GM19455 (cell line): Measurements from ENCODE around the gene LRRC14B.

Experiments used
- ATAC-seq: cut with Tn5 transposase; IDR thresholded peaks from one replicate; pipeline ENCODE4 v1.9.1; 2021; ENCODE audit not compliant: unreplicated experiment

LRRC14B gene

GRCh38 chr5:173392-174290 is 17.7 kb upstream of the LRRC14B start:
- no peak for ATAC-seq

GRCh38 chr5:174291-174600 is 17.0 kb upstream of the LRRC14B start:
- ATAC-seq = no peak

GRCh38 chr5:174876-175465 is 16.3 kb upstream of the LRRC14B start:
- ATAC-seq = no peak

- ATAC-seq = no peak
These were observed 14.9 kb upstream of the LRRC14B start for GRCh38 chr5:176296-176823.

GRCh38 chr5:178110-178509 is 13.2 kb upstream of the LRRC14B start:
- ATAC-seq = no peak

GRCh38 chr5:179401-179800 is 11.9 kb upstream of the LRRC14B start:
- ATAC-seq = no peak

DNA sequence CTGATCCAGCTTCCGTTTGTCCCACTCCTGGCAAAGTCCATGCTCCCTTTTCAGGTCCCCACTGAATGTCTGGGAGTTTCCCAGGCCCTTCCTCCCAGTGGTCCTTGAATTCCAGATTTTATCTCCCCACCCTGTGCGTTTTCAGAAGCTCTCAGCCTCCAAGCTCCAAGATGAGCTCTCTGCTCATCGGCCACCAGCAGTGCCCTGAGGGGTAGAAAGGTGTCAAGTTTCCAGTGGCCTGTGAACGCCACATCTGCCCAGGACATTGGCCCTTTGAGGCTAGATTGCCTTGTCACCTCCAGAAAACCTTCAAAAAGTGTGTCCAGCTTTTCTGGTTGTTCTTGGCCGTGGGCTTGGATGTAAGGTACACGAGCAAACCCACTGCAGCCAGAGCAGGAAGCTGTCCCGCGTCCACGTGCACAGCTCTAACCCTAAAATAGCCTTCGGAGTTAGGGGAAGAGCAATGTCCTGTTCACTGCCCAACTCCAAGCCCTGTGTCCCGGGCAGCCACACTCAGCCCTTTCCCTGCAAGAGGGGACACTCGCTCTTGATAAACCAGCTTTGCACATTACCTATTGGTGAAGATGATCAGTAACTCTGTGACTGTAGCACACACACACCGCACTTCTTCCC is 10.9 kb upstream of the LRRC14B start:
- no peak for ATAC-seq

DNA sequence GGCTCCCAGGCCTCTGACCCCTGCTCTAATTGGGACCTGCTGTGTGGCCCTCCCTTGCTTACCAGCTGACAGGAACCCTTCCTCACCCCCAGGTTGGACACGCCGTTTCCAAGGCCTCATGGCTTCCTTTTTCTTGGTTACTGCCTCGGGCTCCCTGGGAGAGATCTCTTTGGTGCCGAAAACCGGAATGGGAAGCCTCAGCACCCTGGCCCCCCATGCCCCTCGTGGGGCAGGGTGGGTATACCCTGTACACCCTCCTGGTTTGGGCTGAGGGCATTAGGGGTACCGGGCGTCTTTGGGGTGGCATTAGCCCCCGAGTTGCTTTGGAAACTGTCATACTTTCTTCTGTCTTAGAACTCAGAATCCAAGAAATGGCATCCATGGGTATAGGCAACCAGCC is 10.1 kb upstream of the LRRC14B start:
- no peak for ATAC-seq

DNA sequence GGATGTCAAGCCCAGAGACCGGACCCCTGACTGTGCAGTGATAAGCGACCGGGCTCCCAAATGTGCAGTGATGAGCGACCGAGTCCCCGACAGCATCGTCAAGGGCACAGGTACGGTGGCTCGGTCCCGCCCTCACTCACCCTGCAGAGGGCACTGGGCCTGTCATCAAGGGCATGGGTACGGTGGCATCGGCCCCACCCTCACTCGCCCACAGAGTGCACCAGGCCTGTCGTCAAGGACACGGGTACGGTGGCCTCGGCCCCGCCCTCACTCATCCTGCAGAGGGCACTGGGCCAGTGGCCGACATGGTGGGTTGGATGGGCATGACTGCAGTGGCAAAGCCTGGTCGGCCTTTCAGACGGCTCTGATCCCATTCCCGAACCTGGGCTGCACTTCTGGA is 9.7 kb upstream of the LRRC14B start:
- ATAC-seq = no peak

GRCh38 chr5:182126-182525 is 9.2 kb upstream of the LRRC14B start:
- no peak for ATAC-seq

DNA sequence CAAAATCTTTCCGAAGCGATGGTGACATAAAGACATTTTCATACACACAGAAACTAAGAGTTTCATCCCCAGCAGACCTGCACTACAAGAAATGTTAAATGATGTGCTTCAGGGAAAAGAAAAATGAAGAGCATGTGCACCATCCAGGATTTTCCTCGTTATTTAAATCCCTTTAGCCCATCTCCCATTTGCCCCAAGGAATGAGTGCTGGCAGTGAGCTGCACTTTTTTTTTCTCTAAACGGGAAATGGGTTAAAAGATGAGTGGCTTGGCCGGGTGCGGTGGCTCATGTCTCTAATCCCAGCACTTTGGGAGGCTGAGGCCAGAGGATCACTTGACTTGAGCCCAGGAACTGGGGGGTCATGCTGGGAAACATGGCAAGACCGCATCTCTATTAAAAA is 6.8 kb upstream of the LRRC14B start:
- ATAC-seq = no peak

DNA sequence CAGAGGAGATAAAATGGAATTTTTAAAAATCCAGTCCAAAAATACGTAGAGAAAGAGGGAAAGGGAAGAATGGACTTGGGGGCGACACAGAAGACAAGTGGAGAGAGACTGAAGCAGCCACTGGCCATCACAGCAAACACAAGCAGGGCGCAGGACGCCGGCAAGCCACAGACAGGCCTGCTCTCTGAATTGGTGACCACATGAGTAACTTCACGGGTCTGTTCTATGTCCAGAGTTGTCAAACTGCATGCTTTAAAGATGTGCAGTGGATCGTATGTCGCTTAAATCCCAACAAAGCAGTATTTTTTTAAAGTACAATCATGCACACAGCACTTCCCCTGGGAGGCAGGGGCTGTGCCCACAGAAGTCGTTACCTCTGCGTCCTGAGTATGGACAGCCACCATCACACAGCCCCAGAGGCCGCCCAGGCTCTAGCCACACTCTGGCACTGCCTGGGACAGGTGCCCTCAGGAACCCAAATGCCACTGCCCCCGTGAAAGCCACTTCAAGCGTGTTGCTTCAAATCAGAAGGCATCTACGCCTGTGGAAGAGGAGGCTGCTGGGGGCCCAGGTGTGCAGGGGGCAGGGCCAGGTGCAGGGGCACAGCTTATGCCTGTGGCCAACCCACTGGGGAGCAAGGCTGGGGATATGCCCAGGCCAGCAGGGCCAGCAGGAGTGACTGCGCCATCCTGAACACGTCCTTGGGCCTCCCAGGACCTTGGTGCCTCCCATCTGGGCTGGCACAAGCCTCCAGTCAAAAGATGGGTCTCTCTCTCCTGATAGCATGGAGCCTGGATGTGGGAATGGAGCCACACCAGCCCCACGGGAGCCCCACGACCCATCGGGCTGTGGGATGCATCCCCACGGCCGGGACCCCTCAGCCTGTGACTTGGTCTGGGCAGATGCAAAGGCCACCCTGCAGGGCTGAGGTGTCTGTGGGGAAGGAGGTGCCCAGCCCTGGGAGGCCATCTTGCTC is 5.9 kb upstream of the LRRC14B start:
- ATAC-seq = no peak

DNA sequence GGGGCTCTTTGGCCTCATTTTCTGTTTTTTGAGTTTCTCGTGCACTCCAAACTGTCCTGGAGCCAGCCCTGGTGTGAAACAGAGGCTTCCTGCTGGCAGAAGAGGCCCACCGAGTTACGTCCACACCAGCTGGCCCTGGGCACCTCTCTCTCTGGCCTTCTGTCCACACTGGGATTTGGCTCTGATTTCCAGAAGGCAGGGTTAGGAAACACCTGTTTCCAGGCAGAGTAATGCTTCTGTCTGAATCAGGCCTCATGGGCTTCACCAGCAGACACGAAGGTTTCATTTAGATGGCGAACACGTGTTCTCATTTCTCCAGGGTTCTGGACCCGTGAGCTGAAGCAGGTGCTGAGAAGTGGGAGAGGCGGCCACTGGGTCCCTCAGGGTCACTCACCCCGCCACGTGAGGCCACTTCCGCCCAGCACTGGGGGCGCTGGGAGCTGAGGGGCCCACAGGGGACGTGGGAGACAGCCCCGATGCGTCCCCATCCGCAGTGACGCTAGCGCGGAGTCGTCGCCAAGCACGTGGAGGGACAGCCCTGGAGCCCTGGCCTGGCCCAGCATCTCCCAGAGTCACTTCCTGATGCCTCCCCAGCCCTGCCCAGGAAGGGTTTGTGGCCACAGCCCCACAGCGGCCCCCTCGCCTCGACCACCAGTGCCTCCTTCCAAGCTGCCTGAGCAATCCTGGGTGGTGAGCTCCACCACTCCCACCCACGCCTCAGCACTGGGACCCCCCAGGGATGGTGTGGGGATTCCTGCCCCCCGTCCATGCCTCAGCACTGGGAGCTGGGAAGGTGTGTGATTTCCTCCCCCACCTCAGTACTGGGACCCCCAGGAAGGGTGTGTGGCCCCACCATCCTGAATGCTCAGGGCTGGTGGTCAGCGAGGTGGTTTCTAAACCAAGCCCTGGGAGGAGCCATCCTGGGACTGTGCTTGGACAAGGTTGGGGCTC is 4.9 kb upstream of the LRRC14B start:
- no peak for ATAC-seq

DNA sequence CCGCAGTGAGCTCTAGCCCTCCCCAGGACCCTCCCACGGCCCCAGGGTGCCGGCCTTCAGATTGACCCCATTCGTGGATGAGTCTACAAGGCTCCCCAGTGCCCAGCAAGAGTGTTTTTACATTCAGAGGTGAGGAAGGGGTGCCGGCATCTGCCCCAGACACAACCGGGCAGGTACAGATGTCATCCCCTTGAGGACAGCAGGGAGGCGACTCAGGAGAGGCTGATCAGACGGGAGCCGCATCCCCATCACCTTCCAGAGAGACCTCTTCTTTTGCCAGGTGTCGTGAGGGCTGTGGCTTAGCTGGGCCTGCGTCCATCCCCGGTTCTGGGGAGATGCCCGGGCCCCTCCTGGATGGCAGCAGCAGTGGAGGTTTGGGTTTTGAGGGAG is 4.3 kb upstream of the LRRC14B start:
- ATAC-seq = no peak

- no peak for ATAC-seq
These were observed 3.5 kb upstream of the LRRC14B start for GRCh38 chr5:187617-188451.

GRCh38 chr5:188488-189481 is 2.5 kb upstream of the LRRC14B start:
- peak; percentile 80 for ATAC-seq

DNA sequence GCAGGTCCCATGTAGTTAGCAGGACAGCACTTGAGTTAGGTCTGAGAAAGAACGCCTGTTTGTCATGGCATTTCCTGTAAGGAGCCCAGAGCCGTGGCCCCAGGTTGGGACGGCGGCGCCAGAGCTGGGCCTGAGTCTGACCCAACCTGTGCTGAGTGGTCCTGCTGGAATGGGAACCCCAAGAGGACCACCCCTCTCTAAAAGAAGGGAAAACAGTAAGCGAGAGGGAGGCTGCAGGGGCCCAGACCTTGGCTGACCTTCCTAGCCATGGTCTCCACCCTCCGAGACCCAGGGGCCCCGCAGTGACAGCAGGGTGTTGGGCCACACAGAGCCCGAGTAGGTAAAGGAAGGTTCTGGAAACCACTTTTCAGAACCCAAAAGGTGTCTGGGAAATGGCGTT is 1.8 kb upstream of the LRRC14B start:
- ATAC-seq = no peak

GRCh38 chr5:189976-190365 is 1.3 kb upstream of the LRRC14B start:
- ATAC-seq = no peak
